GM18498 (cell line): ENCODE measurements around the gene BSPRY.
"Not testable (repeated sequence)": the region's sequence is repeated elsewhere in the genome, so short reads cannot be mapped to it uniquely, and the experiment has no call there.

Experiments used
- ATAC-seq: cut with Tn5 transposase; IDR thresholded peaks from one replicate; pipeline ENCODE4 v1.9.1; 2021; ENCODE audit warnings: mild to moderate bottlenecking, moderate library complexity; ENCODE audit not compliant: unreplicated experiment

BSPRY gene

GRCh38 chr9:113390192-113390960 is 41.0 kb downstream of the BSPRY start:
- ATAC-seq = no peak

GRCh38 chr9:113391917-113392316 is 42.6 kb downstream of the BSPRY start:
- no peak for ATAC-seq

- no peak for ATAC-seq
Measured at GRCh38 chr9:113393281-113393680, 43.9 kb downstream of the BSPRY start.

GRCh38 chr9:113395000-113395861 is 45.9 kb downstream of the BSPRY start:
- ATAC-seq = no peak

GRCh38 chr9:113397203-113397631 is 47.9 kb downstream of the BSPRY start:
- no peak for ATAC-seq

- ATAC-seq = no peak
Measured at GRCh38 chr9:113398796-113399195, 49.5 kb downstream of the BSPRY start.

GRCh38 chr9:113399646-113400200 is 50.4 kb downstream of the BSPRY start:
- no peak for ATAC-seq

GRCh38 chr9:113401027-113401792 is 51.9 kb downstream of the BSPRY start, which contains the start of gene ALAD:
Gene ALAD, minus strand, starts transcription at chr9:113401284. Its CDS starts 7,725 bp downstream, at chr9:113393559.
- ATAC-seq = peak; percentile 99

GRCh38 chr9:113403646-113404045 is 54.3 kb downstream of the BSPRY start:
- no peak for ATAC-seq

- ATAC-seq = not testable (repeated sequence)
Measured at GRCh38 chr9:113406353-113406752, 57.0 kb downstream of the BSPRY start.

GRCh38 chr9:113406873-113407511 is 57.7 kb downstream of the BSPRY start:
- peak; percentile 36 for ATAC-seq

- no peak for ATAC-seq
Measured at GRCh38 chr9:113409481-113409880, 60.1 kb downstream of the BSPRY start.

GRCh38 chr9:113409883-113410206 is 60.5 kb downstream of the BSPRY start:
- no peak for ATAC-seq

GRCh38 chr9:113410207-113410864 is 61.0 kb downstream of the BSPRY start, which contains the start of the genes C9orf43 and POLE3:
Gene C9orf43, plus strand, starts transcription at chr9:113410747. Its CDS starts 2,747 bp downstream, at chr9:113413494.
Gene POLE3, minus strand, starts transcription at chr9:113410675. Its CDS starts 382 bp downstream, at chr9:113410293.
- ATAC-seq = peak; percentile 92

GRCh38 chr9:113416149-113416721 is 66.9 kb downstream of the BSPRY start:
- ATAC-seq = peak; percentile 96

GRCh38 chr9:113417370-113417769 is 68.0 kb downstream of the BSPRY start:
- no peak for ATAC-seq
